GM19468 (cell line): ENCODE data around the gene IDUA.
"Not testable (repeated sequence)": the region's sequence is repeated elsewhere in the genome, so short reads cannot be mapped to it uniquely, and the experiment has no call there.

ENCODE experiments used
- ATAC-seq: cut with Tn5 transposase; IDR thresholded peaks from one replicate; pipeline ENCODE4 v1.9.1; 2021; ENCODE audit warnings: mild to moderate bottlenecking, moderate library complexity, moderate number of reproducible peaks; ENCODE audit not compliant: unreplicated experiment; ENCODE audit errors: extremely low read depth

Gene IDUA

GRCh38 chr4:999240-999863 is 12.5 kb downstream of the IDUA start:
- ATAC-seq, result not testable (repeated sequence)

- no peak for ATAC-seq
Observed at GRCh38 chr4:999882-1000425, 13.1 kb downstream of the IDUA start.

GRCh38 chr4:1000686-1001260 is 13.9 kb downstream of the IDUA start:
- ATAC-seq, result no peak

DNA sequence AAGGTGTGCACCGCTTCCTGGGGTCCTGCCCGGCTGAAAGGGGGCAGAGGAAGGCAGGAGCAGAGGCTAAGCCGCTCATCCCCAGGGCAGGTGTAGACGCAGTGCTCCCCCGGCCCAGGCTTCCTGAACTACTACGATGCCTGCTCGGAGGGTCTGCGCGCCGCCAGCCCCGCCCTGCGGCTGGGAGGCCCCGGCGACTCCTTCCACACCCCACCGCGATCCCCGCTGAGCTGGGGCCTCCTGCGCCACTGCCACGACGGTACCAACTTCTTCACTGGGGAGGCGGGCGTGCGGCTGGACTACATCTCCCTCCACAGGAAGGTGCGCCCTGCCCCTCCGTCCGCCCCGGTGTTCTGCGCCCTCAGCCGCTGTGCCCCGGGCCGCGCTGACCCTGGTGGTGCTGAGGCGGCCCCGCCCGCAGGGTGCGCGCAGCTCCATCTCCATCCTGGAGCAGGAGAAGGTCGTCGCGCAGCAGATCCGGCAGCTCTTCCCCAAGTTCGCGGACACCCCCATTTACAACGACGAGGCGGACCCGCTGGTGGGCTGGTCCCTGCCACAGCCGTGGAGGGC is 14.8 kb downstream of the IDUA start:
- ATAC-seq, result no peak

- no peak for ATAC-seq
Observed at GRCh38 chr4:1002131-1002630, 15.3 kb downstream of the IDUA start.

GRCh38 chr4:1002631-1003251 is 15.9 kb downstream of the IDUA start:
- no peak for ATAC-seq

DNA sequence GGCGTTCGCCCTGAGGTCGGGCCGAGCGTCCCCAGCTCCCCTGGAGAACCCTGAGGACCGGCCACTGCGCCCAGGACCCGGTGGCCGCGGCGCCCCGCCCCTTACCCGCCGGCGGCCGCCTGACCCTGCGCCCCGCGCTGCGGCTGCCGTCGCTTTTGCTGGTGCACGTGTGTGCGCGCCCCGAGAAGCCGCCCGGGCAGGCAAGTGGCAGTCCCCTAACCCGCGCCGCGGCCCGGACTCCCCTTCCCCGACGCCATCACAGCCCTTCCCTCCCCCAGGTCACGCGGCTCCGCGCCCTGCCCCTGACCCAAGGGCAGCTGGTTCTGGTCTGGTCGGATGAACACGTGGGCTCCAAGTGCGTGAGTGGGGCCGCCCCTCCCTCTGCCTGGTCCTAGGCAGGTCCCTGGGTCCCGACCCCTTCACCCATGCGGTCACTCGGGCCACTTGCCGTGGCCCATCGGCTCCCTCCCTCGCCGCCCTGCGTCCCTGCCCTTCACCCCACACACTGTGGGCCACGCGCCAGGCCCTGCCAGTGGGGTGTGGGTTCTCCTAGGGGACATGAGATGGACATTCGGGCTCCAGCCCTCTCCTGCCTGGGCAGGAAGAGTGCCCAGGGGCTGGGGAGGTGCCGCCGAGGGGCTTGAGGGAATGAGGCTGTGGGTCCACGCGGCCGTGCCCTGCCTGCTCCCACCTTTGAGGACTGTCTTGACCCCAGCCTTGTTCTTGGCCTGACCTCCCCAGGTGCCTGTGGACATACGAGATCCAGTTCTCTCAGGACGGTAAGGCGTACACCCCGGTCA is 16.6 kb downstream of the IDUA start:
- no peak for ATAC-seq

- ATAC-seq, result no peak
Observed at GRCh38 chr4:1004071-1004418, 17.2 kb downstream of the IDUA start.

- ATAC-seq, result no peak
Observed at GRCh38 chr4:1004557-1005485, 18.0 kb downstream of the IDUA start.

DNA sequence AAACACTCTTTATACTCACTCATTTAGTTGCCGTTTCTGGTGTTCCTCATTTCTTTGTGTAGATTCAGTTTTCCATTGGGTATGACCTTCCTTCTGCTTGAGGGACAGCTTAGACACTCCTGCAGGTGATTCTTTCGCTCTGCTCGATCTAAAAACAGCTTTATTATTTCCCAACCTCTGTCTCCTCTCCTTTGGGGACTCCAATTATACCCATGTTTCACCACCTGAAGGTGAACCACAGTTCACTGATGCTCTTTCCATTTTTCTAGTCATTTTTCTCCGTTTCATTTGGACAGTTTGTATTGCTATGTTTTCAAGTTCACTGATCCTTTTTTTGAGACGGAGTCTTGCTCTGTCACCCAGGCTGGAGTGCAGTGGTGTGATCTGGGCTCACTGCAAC is 20.0 kb downstream of the IDUA start:
- ATAC-seq, result no peak

DNA sequence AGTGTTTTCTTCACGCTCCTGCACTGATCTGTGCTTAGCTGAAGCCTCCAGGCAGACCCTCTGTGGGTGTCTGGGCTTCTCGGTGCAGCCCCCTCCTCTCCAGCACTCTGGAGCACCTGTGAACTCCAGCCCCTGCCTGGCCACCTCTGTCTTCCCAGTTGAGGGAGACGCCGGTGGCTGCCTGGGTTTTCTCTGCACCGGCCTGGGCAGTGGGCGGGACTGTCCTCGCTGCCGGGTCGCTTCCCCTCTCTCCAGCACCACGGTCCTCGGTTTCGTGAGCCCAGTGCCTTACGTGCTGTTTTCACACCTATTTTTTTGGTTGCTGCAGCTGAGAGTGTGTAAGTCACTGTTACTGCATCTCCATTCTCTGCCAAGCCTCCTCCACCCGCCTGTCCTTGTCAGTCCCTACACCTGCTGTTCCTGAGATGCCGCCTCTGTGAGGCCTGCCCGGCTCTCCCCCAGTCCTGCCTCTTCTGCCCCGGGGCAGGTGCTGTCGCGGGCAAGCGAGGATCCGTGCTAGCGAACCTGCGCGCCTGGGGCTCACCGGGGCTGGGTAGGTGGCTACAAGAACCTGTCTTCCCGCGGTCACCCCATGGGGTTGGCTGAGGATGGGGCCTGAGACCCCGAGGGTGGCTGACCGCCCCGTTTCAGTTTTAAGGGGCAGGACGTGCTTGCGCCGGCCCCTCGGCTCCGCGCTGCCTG is 22.1 kb downstream of the IDUA start:
- no peak for ATAC-seq

GRCh38 chr4:1009542-1010394 is 22.9 kb downstream of the IDUA start:
- no peak for ATAC-seq

DNA sequence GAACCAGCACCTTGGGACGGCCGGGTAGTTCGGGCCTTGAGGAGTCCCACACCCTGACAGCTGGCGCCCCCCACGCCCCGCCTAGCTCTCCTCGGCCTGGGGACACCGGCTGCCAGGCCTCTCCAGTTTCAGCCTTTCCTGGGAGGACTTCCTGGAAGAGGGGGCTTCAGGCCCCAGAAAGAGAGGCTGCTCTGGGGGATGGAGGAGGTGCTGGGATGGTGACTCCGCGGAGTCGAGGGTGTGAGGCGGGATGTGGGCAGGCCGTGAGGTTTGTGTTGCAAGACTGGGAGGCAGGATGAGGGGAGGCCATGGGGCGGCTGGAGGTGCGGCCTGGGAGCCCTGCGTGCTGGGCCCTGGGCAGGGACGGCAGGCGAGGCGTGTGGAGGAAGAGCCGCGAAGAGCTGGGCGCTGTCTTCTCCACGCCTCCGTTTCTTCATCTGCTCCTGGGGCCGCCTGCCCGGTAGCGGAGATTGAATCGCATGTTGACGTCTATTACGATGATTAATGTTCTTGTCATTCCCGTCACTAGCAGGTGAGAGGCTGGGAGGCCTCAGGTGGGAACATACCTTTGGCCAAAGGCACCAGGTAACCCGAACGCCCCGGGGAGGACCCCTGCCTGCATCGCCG is 23.7 kb downstream of the IDUA start:
- ATAC-seq, result no peak

GRCh38 chr4:1011022-1011665 is 24.3 kb downstream of the IDUA start, which contains the start of gene FGFRL1:
Gene FGFRL1 (plus strand): TSS chr4:1011626. CDS start chr4:1012486, 860 bp downstream.
- no peak for ATAC-seq

DNA sequence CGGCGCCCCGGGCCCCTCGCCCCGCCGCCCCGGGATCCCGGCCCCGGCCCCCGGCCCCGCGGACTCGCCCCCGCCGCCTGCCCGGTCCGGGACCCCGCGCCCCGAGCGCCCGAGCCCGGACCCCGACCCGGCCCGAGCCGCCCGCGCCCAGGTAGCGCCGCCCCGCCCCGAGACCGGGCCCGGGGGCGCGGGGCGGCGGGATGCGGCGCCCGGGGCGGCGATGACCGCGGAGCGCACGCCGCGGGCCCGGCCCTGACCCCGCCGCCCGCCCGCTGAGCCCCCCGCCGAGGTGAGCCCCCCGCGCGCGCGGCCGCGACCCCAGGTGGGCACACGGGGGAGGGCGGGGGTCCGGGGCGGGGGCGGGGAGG is 24.8 kb downstream of the IDUA start:
- no peak for ATAC-seq

- ATAC-seq, result no peak
Observed at GRCh38 chr4:1012034-1012739, 25.3 kb downstream of the IDUA start.
